ENCODE results near the gene B9D1. TPM values are rescaled to one million over a fixed set of nuclear protein-coding genes. Genes with fewer than 3 reads are reported as not detected.

The B9D1 gene
- total RNA-seq, 1 donor from 2014 or later, result 15.9 TPM

GRCh38 chr17:19320876-19321275 lies 41.6 kb downstream of the B9D1 start:
- DNase-seq (ENCODE audit: low spot score), result no peak

GRCh38 chr17:19319771-19320505 lies 42.6 kb downstream of the B9D1 start:
- no peak for DNase-seq (ENCODE audit: low spot score)

- DNase-seq (ENCODE audit: low spot score), result no peak
Measured at GRCh38 chr17:19318611-19319010, 43.9 kb downstream of the B9D1 start.

GRCh38 chr17:19317359-19318095 lies 45.0 kb downstream of the B9D1 start:
- peak; percentile 52 for DNase-seq (ENCODE audit: low spot score)

GRCh38 chr17:19316761-19317358 lies 45.7 kb downstream of the B9D1 start:
- DNase-seq (ENCODE audit: low spot score), result no peak

GRCh38 chr17:19315104-19315503 lies 47.4 kb downstream of the B9D1 start:
- no peak for DNase-seq (ENCODE audit: low spot score)

- DNase-seq (ENCODE audit: low spot score), result no peak
Measured at GRCh38 chr17:19313746-19314651, 48.5 kb downstream of the B9D1 start.

GRCh38 chr17:19313066-19313745 lies 49.3 kb downstream of the B9D1 start:
- DNase-seq (ENCODE audit: low spot score), result no peak

GRCh38 chr17:19312406-19312805 lies 50.1 kb downstream of the B9D1 start:
- no peak for DNase-seq (ENCODE audit: low spot score)

GRCh38 chr17:19311421-19312215 lies 50.9 kb downstream of the B9D1 start:
- DNase-seq (ENCODE audit: low spot score), result no peak

GRCh38 chr17:19311016-19311415 lies 51.5 kb downstream of the B9D1 start:
- no peak for DNase-seq (ENCODE audit: low spot score)

- no peak for DNase-seq (ENCODE audit: low spot score)
Measured at GRCh38 chr17:19310151-19310550, 52.4 kb downstream of the B9D1 start.

GRCh38 chr17:19309701-19310100 lies 52.8 kb downstream of the B9D1 start:
- DNase-seq (ENCODE audit: low spot score), result no peak

GRCh38 chr17:19308398-19308797 lies 54.1 kb downstream of the B9D1 start:
- DNase-seq (ENCODE audit: low spot score), result no peak

GRCh38 chr17:19307521-19307920 lies 55.0 kb downstream of the B9D1 start:
- DNase-seq (ENCODE audit: low spot score), result no peak

- DNase-seq (ENCODE audit: low spot score), result no peak
Measured at GRCh38 chr17:19306160-19307111, 56.1 kb downstream of the B9D1 start.

- DNase-seq (ENCODE audit: low spot score), result no peak
Measured at GRCh38 chr17:19305761-19306159, 56.8 kb downstream of the B9D1 start.

GRCh38 chr17:19305256-19305655 lies 57.3 kb downstream of the B9D1 start:
- no peak for DNase-seq (ENCODE audit: low spot score)

GRCh38 chr17:19304751-19305150 lies 57.8 kb downstream of the B9D1 start:
- DNase-seq (ENCODE audit: low spot score), result no peak
